Neural cell (in vitro differentiated cells): ENCODE results near the gene GMPR.

Experiments used
- EZH2 ChIP-seq: fragments of 200-600, 300-800 bp; shearing (Covaris generic), sonication (generic); IDR thresholded peaks from 2 replicates; pipeline ENCODE4 v1.6.1; 2014; ENCODE audit warnings: antibody characterized with exemption, low read length, borderline replicate concordance, mild to moderate bottlenecking; ENCODE audit not compliant: insufficient read depth, poor library complexity, severe bottlenecking
- POLR2AphosphoS5 ChIP-seq: IDR thresholded peaks from 2 replicates; pipeline ENCODE4 v1.6.1; 2012

- TF ChIP-seq POLR2AphosphoS5 (no peak), EZH2 (no peak)
These were observed 40.9 kb downstream of the GMPR start for GRCh38 chr6:16279243-16279642.
